ENCODE measurements around the gene CASP6. TPM values are rescaled to one million over a fixed set of nuclear protein-coding genes. Genes with fewer than 3 reads are reported as not detected.

The CASP6 gene
- total RNA-seq, 1 experiment from 2014 or later: 22.4 TPM

DNA sequence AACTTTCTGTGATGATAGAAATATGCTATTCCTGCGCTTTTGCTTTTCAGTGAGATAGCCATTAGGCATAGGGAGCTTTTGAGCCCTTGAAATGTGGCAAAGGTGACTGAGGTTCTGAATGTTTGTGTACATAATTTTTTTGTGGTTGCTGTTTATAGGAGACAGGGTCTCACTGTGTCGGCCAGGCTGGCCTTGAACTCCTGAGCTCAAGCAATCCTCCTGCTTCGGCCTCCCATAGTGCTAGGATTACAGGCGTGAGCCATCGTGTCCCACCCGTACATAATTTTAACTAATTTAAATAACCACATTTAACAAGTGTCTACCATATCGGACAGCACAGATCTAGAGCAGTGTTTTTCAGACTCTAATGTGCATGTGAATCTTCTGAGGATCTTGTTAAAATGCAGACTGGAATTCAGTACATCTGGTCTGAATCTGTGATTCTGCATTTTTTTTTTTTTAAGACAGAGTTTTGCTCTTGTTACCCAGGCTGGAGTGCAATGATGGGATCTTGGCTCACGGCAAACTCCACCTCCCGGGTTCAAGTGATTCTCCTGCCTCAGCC lies 45.3 kb downstream of the CASP6 start:
- Histone ChIP-seq H3K36me3 (ENCODE audit: low read depth) (no peaks in the 10 kb centered on the region), H3K27me3 (ENCODE audit: insufficient read depth, low read depth) (no peaks in the 10 kb centered on the region), H3K4me2 (no peak overlapping the region), H3K4me1 (replicated peaks; ENCODE audit: insufficient read depth) (no peaks in the 10 kb centered on the region), H2AFZ (no peak overlapping the region), H3K4me3 (no peak overlapping the region), H3K9me2 (ENCODE audit: insufficient read depth) (no peaks in the 10 kb centered on the region), H3K79me2 (ENCODE audit: low read depth) (no peaks in the 10 kb centered on the region), H3F3A (ENCODE audit: insufficient read depth, low read depth) (no peaks in the 10 kb centered on the region), H3K9me3 (ENCODE audit: insufficient read depth, low read depth) (no peaks in the 10 kb centered on the region), H3K27ac (no peak overlapping the region), H4K20me1 (ENCODE audit: insufficient read depth) (no peaks in the 10 kb centered on the region)
- intact Hi-C loops (cut with micrococcal nuclease; ENCODE audit: unreplicated experiment): no loop called here
- CTCF ChIA-PET: interaction anchor here (0.7 kb wide), 1 partner anchor 233 kb away, joined by 3 read pairs; no protein-coding TSS in a partner anchor
- POLR2A ChIA-PET (ENCODE audit: unreplicated experiment): no interaction called here
- TF ChIP-seq EZH2 (IDR thresholded peaks at IDR 0.05; ENCODE audit: low read depth): no peak
- TF ChIP-seq, protein P1, sequence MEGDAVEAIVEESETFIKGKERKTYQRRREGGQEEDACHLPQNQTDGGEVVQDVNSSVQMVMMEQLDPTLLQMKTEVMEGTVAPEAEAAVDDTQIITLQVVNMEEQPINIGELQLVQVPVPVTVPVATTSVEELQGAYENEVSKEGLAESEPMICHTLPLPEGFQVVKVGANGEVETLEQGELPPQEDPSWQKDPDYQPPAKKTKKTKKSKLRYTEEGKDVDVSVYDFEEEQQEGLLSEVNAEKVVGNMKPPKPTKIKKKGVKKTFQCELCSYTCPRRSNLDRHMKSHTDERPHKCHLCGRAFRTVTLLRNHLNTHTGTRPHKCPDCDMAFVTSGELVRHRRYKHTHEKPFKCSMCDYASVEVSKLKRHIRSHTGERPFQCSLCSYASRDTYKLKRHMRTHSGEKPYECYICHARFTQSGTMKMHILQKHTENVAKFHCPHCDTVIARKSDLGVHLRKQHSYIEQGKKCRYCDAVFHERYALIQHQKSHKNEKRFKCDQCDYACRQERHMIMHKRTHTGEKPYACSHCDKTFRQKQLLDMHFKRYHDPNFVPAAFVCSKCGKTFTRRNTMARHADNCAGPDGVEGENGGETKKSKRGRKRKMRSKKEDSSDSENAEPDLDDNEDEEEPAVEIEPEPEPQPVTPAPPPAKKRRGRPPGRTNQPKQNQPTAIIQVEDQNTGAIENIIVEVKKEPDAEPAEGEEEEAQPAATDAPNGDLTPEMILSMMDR (conservative IDR thresholded peaks at IDR 0.05): no peak
- DNase-seq: no peak
- BruUV-seq (replicated peaks): no TSS peak

DNA sequence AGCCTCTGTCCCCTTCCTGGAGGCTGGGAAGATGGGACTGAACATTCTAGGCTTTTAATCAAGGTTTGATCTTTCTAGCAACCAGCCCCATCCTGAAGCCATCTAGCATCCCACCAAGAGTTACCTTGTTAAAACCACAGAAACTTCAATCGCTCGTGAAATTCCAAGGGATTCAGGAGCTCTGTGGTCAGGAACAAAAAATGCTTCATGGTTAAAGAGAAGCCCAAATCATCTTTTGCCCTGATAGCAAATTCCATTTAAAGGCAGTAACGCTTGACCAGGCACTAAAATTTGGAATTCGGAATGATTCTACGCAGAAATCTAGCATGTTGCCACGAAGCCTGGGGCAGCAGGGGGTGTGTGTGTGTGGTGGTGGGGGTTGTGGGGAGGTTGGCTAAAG lies 47.8 kb downstream of the CASP6 start:
- intact Hi-C loops (cut with micrococcal nuclease; ENCODE audit: unreplicated experiment): no loop called here
- DNase-seq: no peak
- BruUV-seq (replicated peaks): no TSS peak
- Histone ChIP-seq H3F3A (ENCODE audit: insufficient read depth, low read depth) (no peaks in the 10 kb centered on the region), H3K4me2 (no peak overlapping the region), H3K79me2 (ENCODE audit: low read depth) (no peaks in the 10 kb centered on the region), H3K9me2 (ENCODE audit: insufficient read depth) (no peaks in the 10 kb centered on the region), H3K27me3 (ENCODE audit: insufficient read depth, low read depth) (no peaks in the 10 kb centered on the region), H3K36me3 (ENCODE audit: low read depth) (no peaks in the 10 kb centered on the region), H3K4me1 (replicated peaks; ENCODE audit: insufficient read depth) (no peaks in the 10 kb centered on the region), H3K4me3 (no peak overlapping the region), H3K27ac (no peak overlapping the region), H3K9me3 (ENCODE audit: insufficient read depth, low read depth) (no peaks in the 10 kb centered on the region; the same call in 1 of the 2 replicates), H2AFZ (no peak overlapping the region), H4K20me1 (ENCODE audit: insufficient read depth) (no peaks in the 10 kb centered on the region)
- POLR2A ChIA-PET (ENCODE audit: unreplicated experiment): no interaction called here
- TF ChIP-seq EZH2 (IDR thresholded peaks at IDR 0.05; ENCODE audit: low read depth): no peak
- TF ChIP-seq, protein P1 (conservative IDR thresholded peaks at IDR 0.05): no peak
- CTCF ChIA-PET: interaction anchor here (0.7 kb wide), 1 partner anchor 127 kb away, joined by 18 read pairs; no protein-coding TSS in a partner anchor

DNA sequence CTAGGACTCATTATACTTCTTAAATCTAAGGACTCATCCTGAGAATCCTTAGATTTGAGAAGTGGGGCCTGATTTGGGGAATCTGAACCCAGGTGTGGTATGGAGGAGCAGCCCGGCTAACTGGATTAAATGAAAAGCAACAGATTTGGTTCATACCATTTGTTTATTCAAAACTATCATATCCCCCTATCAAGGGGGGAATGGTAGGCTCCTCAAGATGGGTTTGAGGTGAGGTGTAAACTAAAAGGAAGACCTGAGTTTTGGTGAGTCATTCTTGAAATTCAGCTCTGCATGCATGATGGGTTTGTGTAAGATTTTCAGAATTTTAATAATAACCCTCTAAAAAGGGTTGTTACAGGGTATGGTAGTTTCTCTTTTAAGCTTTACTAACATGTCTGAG lies 53.4 kb downstream of the CASP6 start:
- Histone ChIP-seq H3K27me3 (ENCODE audit: insufficient read depth, low read depth) (no peaks in the 10 kb centered on the region), H3K4me3 (no peak overlapping the region), H3K4me1 (replicated peaks; ENCODE audit: insufficient read depth) (no peaks in the 10 kb centered on the region), H3K9me3 (ENCODE audit: insufficient read depth, low read depth) (no peaks in the 10 kb centered on the region; the same call in 1 of the 2 replicates), H3K27ac (no peak overlapping the region), H2AFZ (no peak overlapping the region), H3K79me2 (ENCODE audit: low read depth) (no peaks in the 10 kb centered on the region), H3K9me2 (ENCODE audit: insufficient read depth) (no peaks in the 10 kb centered on the region), H3K36me3 (ENCODE audit: low read depth) (no peaks in the 10 kb centered on the region), H3F3A (ENCODE audit: insufficient read depth, low read depth) (no peaks in the 10 kb centered on the region), H4K20me1 (ENCODE audit: insufficient read depth) (no peaks in the 10 kb centered on the region), H3K4me2 (no peak overlapping the region)
- CTCF ChIA-PET: no interaction called here
- no TSS peak for BruUV-seq (replicated peaks)
- no peak for DNase-seq
- TF ChIP-seq, protein P1 (conservative IDR thresholded peaks at IDR 0.05): no peak
- TF ChIP-seq EZH2 (IDR thresholded peaks at IDR 0.05; ENCODE audit: low read depth): no peak
- intact Hi-C loops (cut with micrococcal nuclease; ENCODE audit: unreplicated experiment): no loop called here
- POLR2A ChIA-PET (ENCODE audit: unreplicated experiment): no interaction called here
